Stimulated activated CD8-positive, alpha-beta memory T cell treated with anti-CD3 and anti-CD28 coated beads, Interleukin-12 subunit alpha, Interleukin-12 subunit beta, amount 100 ng/mL, for 24 hours (primary cell): Measurements from ENCODE around the gene ZNF436.
"Not testable (repeated sequence)": the region's sequence is repeated elsewhere in the genome, so short reads cannot be mapped to it uniquely, and the experiment has no call there.

ENCODE experiments used
- DNase-seq: peaks from one replicate; pipeline ENCODE4 v3.0.0-alpha.2; 2020; ENCODE audit errors: extremely low read depth

Gene ZNF436

DNA sequence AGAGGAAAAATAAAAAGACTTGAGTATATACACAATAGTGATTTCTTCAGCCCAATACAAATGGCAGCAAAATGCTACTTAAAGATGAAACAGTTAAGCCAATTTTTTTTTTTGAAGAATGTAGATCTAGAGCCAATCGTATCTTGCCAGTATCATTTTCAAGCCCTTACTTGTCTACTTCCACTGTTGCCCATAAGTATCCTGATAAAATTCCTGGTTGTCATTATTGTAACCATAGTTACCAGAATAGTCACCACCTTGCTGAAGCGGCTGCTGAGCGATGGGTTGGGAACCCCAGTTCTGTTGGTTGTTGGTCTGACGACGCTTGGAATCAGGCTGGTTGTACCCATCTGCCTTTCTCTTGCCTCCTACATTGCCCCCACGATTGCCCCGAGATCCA lies 59.4 kb downstream of the ZNF436 start:
- not testable (repeated sequence) for DNase-seq
